HG03135 (cell line): Measurements from ENCODE around the gene VPS8.
"Not testable (repeated sequence)": the region's sequence is repeated elsewhere in the genome, so short reads cannot be mapped to it uniquely, and the experiment has no call there.

ENCODE experiments used
- ATAC-seq: cut with Tn5 transposase; IDR thresholded peaks from one replicate; pipeline ENCODE4 v1.9.1; 2021; ENCODE audit warnings: mild to moderate bottlenecking, moderate library complexity; ENCODE audit not compliant: unreplicated experiment

The VPS8 gene

GRCh38 chr3:184965639-184966430 is 153.9 kb downstream of the VPS8 start:
- ATAC-seq: no peak

- no peak for ATAC-seq
Observed at GRCh38 chr3:184968115-184968514, 156.1 kb downstream of the VPS8 start.

DNA sequence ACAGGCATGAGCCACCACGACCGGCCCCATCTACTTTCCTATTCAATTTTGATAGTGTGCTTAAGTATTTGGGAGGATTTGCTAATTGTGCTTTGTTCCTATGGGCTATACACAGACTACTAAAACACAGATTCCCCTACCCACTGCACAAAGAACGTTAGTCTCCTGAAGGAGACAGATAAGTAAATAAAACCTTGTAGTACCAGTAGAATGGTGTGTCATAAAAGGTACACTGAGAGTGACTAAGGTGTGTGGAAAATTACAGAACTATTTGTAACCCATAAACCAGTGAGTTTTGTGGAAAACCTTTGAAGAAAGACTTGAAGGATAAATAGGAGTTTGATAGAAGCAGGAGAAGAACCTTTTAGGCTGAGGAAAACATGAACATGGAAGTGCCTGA is 158.2 kb downstream of the VPS8 start:
- ATAC-seq: no peak

GRCh38 chr3:184977796-184978195 is 165.8 kb downstream of the VPS8 start:
- ATAC-seq: no peak

- no peak for ATAC-seq
Observed at GRCh38 chr3:184981071-184981470, 169.1 kb downstream of the VPS8 start.

GRCh38 chr3:184982076-184982475 is 170.1 kb downstream of the VPS8 start:
- no peak for ATAC-seq

DNA sequence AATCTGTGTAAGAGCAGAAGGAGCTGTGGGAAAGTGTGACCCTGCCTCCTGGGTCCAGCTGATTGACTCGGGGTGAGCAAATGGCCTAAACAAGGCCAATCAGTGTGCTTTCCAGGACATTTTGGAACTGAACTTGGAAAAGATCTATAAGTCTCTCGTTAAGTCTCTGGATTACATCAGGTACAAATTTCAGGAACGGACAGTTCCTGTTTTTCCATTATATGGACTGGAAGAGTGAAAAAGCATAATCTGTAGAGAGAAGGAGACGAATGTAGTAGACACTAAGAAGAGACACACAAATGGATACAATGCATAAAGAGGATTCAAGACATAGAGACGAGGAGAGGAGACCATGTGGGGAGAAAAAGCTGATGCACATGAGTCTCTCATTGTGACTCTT is 173.6 kb downstream of the VPS8 start:
- ATAC-seq: no peak

DNA sequence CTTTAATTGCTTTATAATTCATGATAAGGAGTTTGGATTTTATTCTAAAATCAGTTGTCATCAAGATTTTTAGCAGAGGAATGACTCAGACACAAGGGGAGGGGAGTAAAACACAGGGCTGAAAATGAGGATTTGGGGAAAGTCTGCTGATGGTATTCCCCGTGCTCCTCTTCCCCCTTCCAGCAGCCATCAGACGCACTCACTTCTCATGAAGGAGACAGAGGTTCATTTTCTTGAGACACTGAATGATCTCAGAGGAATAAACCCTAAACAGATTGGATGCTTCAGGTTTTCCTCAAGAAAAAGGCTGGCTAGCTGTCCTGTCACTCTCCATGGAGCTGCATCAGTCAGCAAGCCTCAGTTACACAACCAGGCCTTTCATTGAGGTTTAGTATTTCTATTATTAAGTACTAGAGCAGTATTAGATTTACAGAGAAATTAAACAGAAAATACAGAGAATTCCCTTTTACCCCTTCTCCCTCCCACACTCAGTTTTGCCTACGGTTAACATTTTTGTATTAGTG is 174.5 kb downstream of the VPS8 start:
- ATAC-seq: no peak

GRCh38 chr3:184993394-184993793 is 181.4 kb downstream of the VPS8 start:
- no peak for ATAC-seq

DNA sequence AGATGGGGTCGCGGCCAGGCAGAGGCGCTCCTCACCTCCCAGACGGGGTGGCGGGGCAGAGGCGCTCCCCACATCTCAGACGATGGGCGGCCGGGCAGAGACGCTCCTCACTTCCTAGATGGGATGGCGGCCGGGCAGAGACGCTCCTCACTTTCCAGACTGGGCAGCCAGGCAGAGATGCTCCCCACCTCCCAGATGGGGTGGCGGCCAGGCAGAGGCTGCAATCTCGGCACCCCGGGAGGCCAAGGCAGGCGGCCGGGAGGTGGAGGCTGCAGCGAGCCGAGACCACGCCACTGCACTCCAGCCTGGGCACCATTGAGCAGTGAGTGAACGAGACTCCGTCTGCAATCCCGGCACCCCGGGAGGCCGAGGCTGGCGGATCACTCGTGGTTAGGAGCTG is 191.9 kb downstream of the VPS8 start:
- ATAC-seq: not testable (repeated sequence)

GRCh38 chr3:185009650-185010049 is 197.7 kb downstream of the VPS8 start:
- no peak for ATAC-seq

DNA sequence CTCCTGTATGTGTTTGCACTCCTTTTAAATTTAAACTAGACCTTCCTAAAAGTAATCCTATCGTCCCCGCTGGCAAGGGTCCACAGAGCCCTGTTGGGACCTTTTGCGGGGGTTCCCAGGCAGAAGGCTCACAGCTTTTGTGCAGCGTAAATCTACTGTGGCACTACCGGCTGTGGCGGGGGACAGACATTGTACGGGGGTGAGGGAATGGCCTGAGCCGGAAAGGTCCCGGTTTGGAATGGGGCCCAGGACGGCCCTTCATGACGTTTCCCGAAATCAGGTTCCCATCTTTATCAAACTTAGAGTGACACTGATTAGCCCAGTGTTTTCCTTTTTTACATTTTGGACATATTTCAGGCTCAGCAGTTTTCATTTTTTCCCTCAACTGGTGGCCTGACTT is 205.6 kb downstream of the VPS8 start:
- not testable (repeated sequence) for ATAC-seq

DNA sequence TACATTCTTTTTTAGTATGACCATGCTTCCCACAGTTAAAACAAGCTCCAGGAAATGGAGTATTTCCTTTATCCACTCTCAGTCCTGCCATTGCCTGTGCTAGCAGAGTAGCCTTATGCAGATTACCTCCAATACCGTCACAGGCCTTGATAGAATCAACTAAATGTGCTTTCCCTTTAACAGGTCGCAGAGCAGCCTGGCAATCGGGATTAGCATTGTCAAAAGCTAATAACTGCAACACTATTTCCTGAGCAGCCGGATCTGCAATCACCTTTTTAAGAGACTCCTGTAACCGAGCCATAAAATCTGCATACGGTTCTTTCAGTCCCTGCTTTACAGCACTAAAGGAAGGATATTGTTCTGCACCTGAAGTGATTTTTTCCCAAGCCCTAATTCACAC is 206.0 kb downstream of the VPS8 start:
- not testable (repeated sequence) for ATAC-seq

DNA sequence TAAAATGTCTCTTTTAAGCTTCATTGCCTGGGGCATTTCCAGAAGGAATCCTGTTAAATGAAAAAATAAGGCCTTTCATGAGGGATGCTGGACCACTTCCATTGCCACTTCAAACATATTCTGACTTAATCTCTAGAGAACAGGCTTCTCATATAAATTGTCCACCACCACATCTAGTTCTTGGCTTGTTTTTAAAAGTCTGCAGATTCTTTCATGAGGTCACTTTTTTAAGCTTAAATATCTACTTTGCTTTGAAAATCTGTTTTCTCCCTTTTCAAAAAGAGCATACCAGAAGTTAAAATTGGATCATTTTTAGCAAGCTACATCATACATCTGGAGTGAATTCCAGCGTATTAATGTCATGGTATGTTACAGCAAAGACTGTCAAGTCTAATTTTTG is 209.3 kb downstream of the VPS8 start:
- ATAC-seq: no peak

- no peak for ATAC-seq
Observed at GRCh38 chr3:185024406-185024805, 212.4 kb downstream of the VPS8 start.

- ATAC-seq: no peak
Observed at GRCh38 chr3:185024966-185025365, 213.0 kb downstream of the VPS8 start.

- ATAC-seq: no peak
Observed at GRCh38 chr3:185028121-185028520, 216.2 kb downstream of the VPS8 start.

DNA sequence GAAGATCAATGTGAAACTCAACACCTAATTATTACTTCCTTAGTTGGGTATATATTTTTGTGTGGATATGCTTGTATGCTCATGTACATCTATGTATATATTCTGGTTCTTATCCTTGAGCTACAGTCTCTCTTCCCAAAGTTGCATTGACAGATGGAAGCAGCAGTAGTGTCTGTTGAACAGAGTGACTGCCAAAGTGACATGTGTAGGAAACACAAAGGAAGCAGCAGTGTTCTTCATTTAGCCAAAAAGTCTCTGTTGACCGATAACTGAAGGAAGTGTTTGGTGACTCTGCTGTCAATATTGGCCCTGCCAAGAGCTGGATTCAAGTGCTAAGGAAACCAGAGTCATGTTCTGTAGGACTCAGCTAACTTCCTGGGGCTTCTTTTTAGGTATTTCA is 217.1 kb downstream of the VPS8 start:
- no peak for ATAC-seq

DNA sequence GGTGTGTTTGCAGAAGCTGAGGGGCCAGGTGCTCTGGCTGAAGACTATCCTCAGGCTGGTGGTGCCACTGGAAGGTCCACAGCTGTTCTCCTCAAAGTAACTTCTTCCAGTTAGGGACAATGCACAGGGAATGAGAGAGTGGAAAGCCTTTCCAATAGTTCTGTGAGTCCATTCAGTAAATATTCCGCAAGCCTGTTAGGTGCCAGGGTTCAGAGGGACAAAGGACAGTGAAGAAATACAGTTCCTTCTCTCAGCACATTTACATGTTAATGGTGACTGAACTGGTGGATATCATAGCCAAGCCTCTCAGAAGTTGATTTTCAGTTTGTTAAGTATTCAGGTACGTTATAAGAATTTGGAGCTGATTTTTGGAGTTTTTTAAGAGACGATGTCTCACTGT is 218.4 kb downstream of the VPS8 start:
- no peak for ATAC-seq

- no peak for ATAC-seq
Observed at GRCh38 chr3:185030951-185031350, 219.0 kb downstream of the VPS8 start.

- ATAC-seq: no peak
Observed at GRCh38 chr3:185037801-185038200, 225.8 kb downstream of the VPS8 start.

DNA sequence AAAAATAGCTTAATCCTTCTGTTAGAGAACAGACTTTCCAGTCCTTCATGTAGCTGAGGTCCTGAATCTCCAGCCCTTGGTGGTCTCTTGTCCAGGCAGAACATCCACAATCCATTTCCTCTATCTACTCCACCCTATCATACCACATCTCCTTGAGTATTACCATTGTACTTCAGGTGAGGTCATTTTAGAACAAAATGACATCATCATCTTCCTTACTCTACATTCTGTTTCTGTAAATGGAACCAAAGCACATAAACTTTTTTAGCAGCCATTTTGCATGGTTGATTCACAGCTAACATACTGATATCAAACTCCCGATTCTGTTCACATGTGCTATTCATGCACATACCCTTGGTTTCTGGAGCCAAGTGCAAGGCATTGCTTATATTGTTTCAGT is 228.5 kb downstream of the VPS8 start:
- no peak for ATAC-seq

DNA sequence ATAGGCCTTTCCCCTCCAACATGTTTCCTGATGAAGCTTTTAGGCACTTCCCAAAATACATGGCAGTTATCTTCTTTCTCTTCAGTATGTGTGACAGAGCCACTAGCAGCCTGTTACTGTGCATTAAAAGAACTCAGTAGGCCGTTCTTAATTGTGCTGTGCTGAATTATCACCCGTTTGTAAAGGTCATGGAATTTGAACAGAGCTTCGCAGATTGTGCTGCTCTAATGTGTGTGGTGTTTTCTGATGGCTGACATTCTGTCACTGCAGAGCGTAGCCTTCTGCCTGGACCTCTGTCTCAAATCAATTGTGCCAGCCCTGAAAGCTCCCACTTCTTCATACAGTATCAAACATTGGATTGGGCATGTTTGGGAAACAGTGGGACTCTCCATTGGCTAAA is 229.6 kb downstream of the VPS8 start:
- ATAC-seq: no peak
